CD4-positive, alpha-beta T cell treated with Interleukin-4 for 1 hour (primary cell): Measurements from ENCODE around the gene MAP7D2.

ENCODE experiments used
- DNase-seq, 2 donors: peaks; one replicate each; pipeline ENCODE4 v3.0.0-alpha.2; 2020 to 2022

The MAP7D2 gene

GRCh38 chrX:20112022-20112774 is 4.5 kb downstream of the MAP7D2 start:
- DNase-seq, result no peak

- DNase-seq, result no peak
These were observed 5.4 kb downstream of the MAP7D2 start for GRCh38 chrX:20111271-20111670.

- no peak for DNase-seq
These were observed 14.6 kb downstream of the MAP7D2 start for GRCh38 chrX:20101934-20102581.

- no peak for DNase-seq
These were observed 25.2 kb downstream of the MAP7D2 start for GRCh38 chrX:20091499-20091898.

GRCh38 chrX:20089845-20090244 is 26.9 kb downstream of the MAP7D2 start:
- no peak for DNase-seq

GRCh38 chrX:20080277-20080676 is 36.4 kb downstream of the MAP7D2 start:
- DNase-seq, result no peak

- DNase-seq, result no peak
These were observed 45.1 kb downstream of the MAP7D2 start for GRCh38 chrX:20071511-20072079.

- peak in 1 of 2 donors; percentile 22 for DNase-seq
These were observed 48.8 kb downstream of the MAP7D2 start for GRCh38 chrX:20067709-20068561.

- DNase-seq, result peak; percentile 28
These were observed 49.6 kb downstream of the MAP7D2 start for GRCh38 chrX:20066968-20067708.

GRCh38 chrX:20063716-20064351 is 52.9 kb downstream of the MAP7D2 start:
- DNase-seq, result no peak

GRCh38 chrX:20063153-20063552 is 53.6 kb downstream of the MAP7D2 start:
- DNase-seq, result no peak

GRCh38 chrX:20061855-20062254 is 54.9 kb downstream of the MAP7D2 start:
- no peak for DNase-seq

GRCh38 chrX:20060961-20061748 is 55.6 kb downstream of the MAP7D2 start:
- peak in 1 of 2 donors; percentile 76 for DNase-seq

GRCh38 chrX:20059467-20060128 is 57.1 kb downstream of the MAP7D2 start:
- no peak for DNase-seq

- DNase-seq, result no peak
These were observed 59.2 kb downstream of the MAP7D2 start for GRCh38 chrX:20057479-20057878.

- DNase-seq, result no peak
These were observed 60.0 kb downstream of the MAP7D2 start for GRCh38 chrX:20056704-20057103.

GRCh38 chrX:20053537-20053936 is 63.2 kb downstream of the MAP7D2 start:
- no peak for DNase-seq

GRCh38 chrX:20046864-20047263 is 69.8 kb downstream of the MAP7D2 start:
- no peak for DNase-seq

GRCh38 chrX:20046223-20046622 is 70.5 kb downstream of the MAP7D2 start:
- DNase-seq, result no peak

GRCh38 chrX:20042221-20042620 is 74.5 kb downstream of the MAP7D2 start:
- no peak for DNase-seq

GRCh38 chrX:20038966-20039365 is 77.7 kb downstream of the MAP7D2 start:
- no peak for DNase-seq
